GM12878 (cell line): Measurements from ENCODE around the gene ADGRB2. TPM values are rescaled to one million over a fixed set of nuclear protein-coding genes. Genes with fewer than 3 reads are reported as not detected.
A peak's percentile ranks its signal among the peaks of the same experiment; 100 is the strongest.

Source experiments
- ATAC-seq: fragments of 200-7000 bp; cut with Tn5 transposase; 3 replicates; pipeline ENCODE4 v1.9.1; 2020; ENCODE audit warnings: mild to moderate bottlenecking, moderate library complexity
- BruUV-seq: library from RNA; stranded (reverse); fragments of 400-500 nt; replicated peaks from 2 replicates; lab custom pipeline; 2021; lab: Mats Ljungman, UMichigan
- CTCF ChIA-PET: fragments of 300-600 bp; sonication (Branson Sonifier 250); formaldehyde crosslinking; extraction: SDS; loops from one replicate; lab custom pipeline; 2021; ENCODE audit warnings: inconsistent platforms; lab: Yijun Ruan, JAX
- POLR2A ChIA-PET: fragments of 350-600 bp; formaldehyde crosslinking; extraction: SDS; loops from one replicate; lab custom pipeline; 2021; ENCODE audit warnings: inconsistent platforms; lab: Charles Lee
- RAD21 ChIA-PET: fragments of 300-600 bp; sonication (Branson Sonifier 250); formaldehyde crosslinking; loops from one replicate; lab custom pipeline; 2023; ENCODE audit warnings: antibody characterized with exemption; ENCODE audit not compliant: unreplicated experiment; lab: Charles Lee
- SMC1A ChIA-PET: fragments of 300-600 bp; sonication (Branson Sonifier 250); formaldehyde crosslinking; loops from one replicate; lab custom pipeline; 2023; ENCODE audit not compliant: unreplicated experiment, uncharacterized antibody; lab: Charles Lee
- DNase-seq: peaks from one replicate; pipeline ENCODE4 v3.0.0-alpha.2; 2011; ENCODE audit warnings: low read depth, low spot score
- FAIRE-seq: peaks from 3 replicates; lab custom pipeline; 2011; peaks lifted over from hg19 to GRCh38; lab: Jason Lieb, UNC
- H2AFZ ChIP-seq: 2 replicates; pipeline ENCODE4 v1.6.0; 2011; ENCODE audit warnings: low read depth, low read length, control low read depth; ENCODE audit not compliant: control insufficient read depth
- H3K27ac ChIP-seq: 2 replicates; pipeline ENCODE4 v1.5.1; 2011; ENCODE audit warnings: control low read depth; ENCODE audit not compliant: control insufficient read depth, insufficient read depth
- H3K27me3 ChIP-seq, 2 experiments: replicated peaks in 1 of 2; 2 replicates each; pipeline versions ENCODE4 v1.6.0 to v1.6.1; 2011; ENCODE audit warnings: low read length in 1 of 2; ENCODE audit not compliant: control insufficient read depth in 2 of 2, insufficient read depth in 2 of 2
- H3K36me3 ChIP-seq, 2 experiments: 2 replicates each; pipeline ENCODE4 v1.5.1; 2011; ENCODE audit warnings: low read length in 1 of 2; ENCODE audit not compliant: control insufficient read depth in 2 of 2, insufficient read depth in 2 of 2
- H3K4me1 ChIP-seq: 2 replicates; pipeline ENCODE4 v1.6.1; 2011; ENCODE audit warnings: mild to moderate bottlenecking, low read length, moderate library complexity, mixed read lengths; ENCODE audit not compliant: control insufficient read depth, insufficient read depth
- H3K4me2 ChIP-seq: 2 replicates; pipeline ENCODE4 v1.6.0; 2011; ENCODE audit warnings: control low read depth; ENCODE audit not compliant: control insufficient read depth, insufficient read depth
- H3K4me3 ChIP-seq: fragments of 200-600 bp; sonication (generic); 2 replicates; pipeline ENCODE4 v1.5.1; 2016
- H3K79me2 ChIP-seq: 2 replicates; pipeline ENCODE4 v1.6.0; 2011; ENCODE audit warnings: low read length; ENCODE audit not compliant: control insufficient read depth, insufficient read depth
- H3K9ac ChIP-seq: 2 replicates; pipeline ENCODE4 v1.8.0; 2011; ENCODE audit warnings: low read length, control low read depth, mixed read lengths; ENCODE audit not compliant: control insufficient read depth, insufficient read depth
- H3K9me3 ChIP-seq: replicated peaks from 3 replicates; pipeline ENCODE4 v1.5.1; 2011; ENCODE audit warnings: mild to moderate bottlenecking, low read length; ENCODE audit not compliant: control insufficient read depth, insufficient read depth
- H4K20me1 ChIP-seq: 2 replicates; pipeline ENCODE4 v1.6.0; 2011; ENCODE audit not compliant: control insufficient read depth, insufficient read depth
- CHD1 ChIP-seq: IDR thresholded peaks from 2 replicates; pipeline ENCODE4 v1.6.1; 2012; ENCODE audit warnings: low read depth, low read length, improper control_type of control experiment
- FOXM1 ChIP-seq: IDR thresholded peaks from 2 replicates; pipeline ENCODE4 v1.6.1; 2012; ENCODE audit warnings: low read depth, mild to moderate bottlenecking, inconsistent platforms, low read length, moderate library complexity
- PAX8 ChIP-seq: fragments of 450-650 bp; IDR thresholded peaks from 2 replicates; pipeline ENCODE4 v1.6.1; 2017; ENCODE audit warnings: mild to moderate bottlenecking, moderate library complexity
- RAD21 ChIP-seq: IDR thresholded peaks from 2 replicates; pipeline ENCODE4 v1.6.1; 2011; ENCODE audit warnings: mild to moderate bottlenecking, low read depth, low read length, moderate library complexity; ENCODE audit not compliant: insufficient read depth
- SMC3 ChIP-seq: IDR thresholded peaks from 2 replicates; pipeline ENCODE4 v1.6.1; 2011; ENCODE audit warnings: low read length, improper control_type of control experiment, borderline replicate concordance
- STAT1 ChIP-seq: fragments of 450-650 bp; conservative IDR thresholded peaks from 2 replicates; pipeline ENCODE4 v1.6.1; 2014; ENCODE audit warnings: antibody characterized with exemption, mild to moderate bottlenecking
- STAT3 ChIP-seq: IDR thresholded peaks from 2 replicates; pipeline ENCODE4 v1.6.1; 2011; ENCODE audit warnings: low read depth, low read length, improper control_type of control experiment
- TCF3 ChIP-seq: IDR thresholded peaks from 2 replicates; pipeline ENCODE4 v1.6.1; 2012; ENCODE audit warnings: low read depth, mild to moderate bottlenecking, low read length, borderline replicate concordance; ENCODE audit not compliant: insufficient read depth
- YY1 ChIP-seq: IDR thresholded peaks from 2 replicates; pipeline ENCODE4 v1.6.1; 2011; ENCODE audit warnings: low read depth, mild to moderate bottlenecking, low read length
- WGBS: methylation state at CpG from one replicate; pipeline ENCODE4 v1.1.6; 2016; ENCODE audit warnings: low lambda C conversion rate; ENCODE audit not compliant: insufficient replicate concordance, insufficient coverage; ENCODE audit errors: missing lambda C conversion rate; 5-methylcytosine and 5-hydroxymethylcytosine counted together
- in situ Hi-C: fragments of 300-500 bp; cut with MboI; formaldehyde crosslinking; loops from 9 replicates; pipeline ENCODE4 v1.14.3; 2018; ENCODE audit warnings: mixed read lengths
- intact Hi-C: fragments of 100-400 bp; cut with micrococcal nuclease; formaldehyde crosslinking; loops from one replicate; pipeline ENCODE4 v1.14.2; 2022; ENCODE audit not compliant: unreplicated experiment
- polyA plus RNA-seq, 11 experiments: library from polyadenylated mRNA; depleted of rRNA in 4 of 11; unstranded in 6 of 11; stranded (reverse) in 5 of 11; fragments of >200 nt; fragmentation: Nextera tagmentation in 4 of 11; fragmentation: Illumina TruSeq in 1 of 11; extraction: Ambion mirVana in 4 of 11; extraction: Trizol in 1 of 11; gene quantifications; 1 replicate in 1 of 11; 2 replicates in 10 of 11; pipeline versions ENCODE4 v1.2.1 to v1.2.3, GENCODE V29; 2011 to 2016; ENCODE audit warnings: inconsistent platforms in 2 of 11, missing spikeins in 2 of 11, low read depth in 1 of 11
- total RNA-seq, 4 experiments: library from RNA; depleted of rRNA in 3 of 4; stranded (reverse); fragments of >200 nt in 3 of 4; fragmentation: Illumina TruSeq in 1 of 4; extraction: Trizol in 1 of 4; gene quantifications; 2 replicates each; pipeline versions ENCODE4 v1.2.1 to v1.2.3, GENCODE V29; 2013 to 2021
- TF ChIP-seq, protein P1 (sequence below), 3 experiments: IDR thresholded peaks in 2 of 3; conservative IDR thresholded peaks in 1 of 3; 2 replicates each; pipeline ENCODE4 v1.5.1; 2011; ENCODE audit warnings: low read depth in 3 of 3, low read length in 3 of 3, mild to moderate bottlenecking in 3 of 3, control low read depth in 2 of 3, moderate library complexity in 2 of 3, inconsistent platforms in 1 of 3, mixed read lengths in 1 of 3; ENCODE audit not compliant: control insufficient read depth in 2 of 3, insufficient read depth in 1 of 3; ENCODE audit errors: extremely low read depth in 1 of 3
- TF ChIP-seq, protein P2 (sequence below): fragments of 450-650 bp; IDR thresholded peaks from 2 replicates; pipeline ENCODE4 v1.6.1; 2014; ENCODE audit warnings: mild to moderate bottlenecking

ADGRB2 gene
- total and polyA plus RNA-seq, 10 of the 15 experiments (the other 5 are each of a cell fraction or from before 2014, with no cell fraction given), result 0.11 to 0.33 (median 0.18) TPM; not detected in 4

DNA sequence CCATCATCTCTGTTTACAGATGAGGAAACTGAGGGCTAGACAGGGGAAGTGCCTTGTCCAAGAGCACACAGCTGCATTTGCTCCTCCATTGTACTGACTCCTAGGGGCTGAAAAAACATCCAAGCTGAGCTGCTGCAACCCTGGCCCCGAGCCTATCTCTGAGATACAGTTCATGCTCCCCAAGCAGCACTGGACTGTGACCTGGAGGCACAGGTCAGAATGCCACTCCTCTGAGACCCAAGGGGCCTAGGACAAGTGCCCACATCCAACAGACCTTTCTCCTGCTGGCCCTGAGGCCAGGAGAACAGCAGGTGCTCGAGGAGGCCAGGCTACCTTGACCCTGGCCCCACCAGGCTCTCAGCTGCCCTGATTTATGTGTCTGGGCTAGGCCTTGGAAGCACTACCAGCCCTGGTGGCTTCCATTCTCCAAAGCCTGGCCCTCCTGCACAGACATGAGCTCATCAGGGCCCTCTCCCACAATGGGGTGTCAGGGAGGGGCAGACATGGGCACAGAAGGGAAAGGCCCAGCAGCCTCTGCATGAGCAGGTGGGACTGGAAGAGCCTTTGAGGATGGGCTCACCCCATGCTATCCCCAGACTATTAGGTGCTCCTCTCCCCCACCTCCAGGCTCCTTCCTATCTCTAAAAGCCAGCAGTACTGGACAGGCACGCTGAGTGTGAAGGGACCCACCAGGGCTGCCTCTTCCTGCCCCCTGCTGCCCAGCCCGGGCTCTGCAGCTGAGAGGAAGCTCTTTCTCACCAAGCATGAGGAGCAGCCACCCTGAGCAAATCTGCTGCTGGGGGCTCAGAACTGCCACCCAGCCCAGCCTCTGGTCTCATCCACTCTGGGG is 18.8 kb downstream of the ADGRB2 start:
- in situ Hi-C loops, result no loop called here
- H4K20me1 ChIP-seq, result no peaks in the 10 kb centered on the region
- TF ChIP-seq STAT3 (no peak), CHD1 (no peak), FOXM1 (no peak), PAX8 (no peak), YY1 (0 out of 2 replicates have a peak, but pooled peaks have one; percentile 27), STAT1 (no peak), SMC3 (peak; percentile 74), RAD21 (peak; percentile 71), TCF3 (no peak)
- TF ChIP-seq, protein P1, sequence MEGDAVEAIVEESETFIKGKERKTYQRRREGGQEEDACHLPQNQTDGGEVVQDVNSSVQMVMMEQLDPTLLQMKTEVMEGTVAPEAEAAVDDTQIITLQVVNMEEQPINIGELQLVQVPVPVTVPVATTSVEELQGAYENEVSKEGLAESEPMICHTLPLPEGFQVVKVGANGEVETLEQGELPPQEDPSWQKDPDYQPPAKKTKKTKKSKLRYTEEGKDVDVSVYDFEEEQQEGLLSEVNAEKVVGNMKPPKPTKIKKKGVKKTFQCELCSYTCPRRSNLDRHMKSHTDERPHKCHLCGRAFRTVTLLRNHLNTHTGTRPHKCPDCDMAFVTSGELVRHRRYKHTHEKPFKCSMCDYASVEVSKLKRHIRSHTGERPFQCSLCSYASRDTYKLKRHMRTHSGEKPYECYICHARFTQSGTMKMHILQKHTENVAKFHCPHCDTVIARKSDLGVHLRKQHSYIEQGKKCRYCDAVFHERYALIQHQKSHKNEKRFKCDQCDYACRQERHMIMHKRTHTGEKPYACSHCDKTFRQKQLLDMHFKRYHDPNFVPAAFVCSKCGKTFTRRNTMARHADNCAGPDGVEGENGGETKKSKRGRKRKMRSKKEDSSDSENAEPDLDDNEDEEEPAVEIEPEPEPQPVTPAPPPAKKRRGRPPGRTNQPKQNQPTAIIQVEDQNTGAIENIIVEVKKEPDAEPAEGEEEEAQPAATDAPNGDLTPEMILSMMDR (IDR thresholded peaks at IDR 0.05 in 2 of 3, conservative IDR thresholded peaks at IDR 0.05 in 1 of 3; ENCODE audit: control insufficient read depth in 2 of 3, extremely low read depth in 1 of 3, insufficient read depth in 1 of 3, low read depth in 3 of 3, low read length in 3 of 3), result peak; percentile 69 to 87 (median 81)
- TF ChIP-seq, protein P2, sequence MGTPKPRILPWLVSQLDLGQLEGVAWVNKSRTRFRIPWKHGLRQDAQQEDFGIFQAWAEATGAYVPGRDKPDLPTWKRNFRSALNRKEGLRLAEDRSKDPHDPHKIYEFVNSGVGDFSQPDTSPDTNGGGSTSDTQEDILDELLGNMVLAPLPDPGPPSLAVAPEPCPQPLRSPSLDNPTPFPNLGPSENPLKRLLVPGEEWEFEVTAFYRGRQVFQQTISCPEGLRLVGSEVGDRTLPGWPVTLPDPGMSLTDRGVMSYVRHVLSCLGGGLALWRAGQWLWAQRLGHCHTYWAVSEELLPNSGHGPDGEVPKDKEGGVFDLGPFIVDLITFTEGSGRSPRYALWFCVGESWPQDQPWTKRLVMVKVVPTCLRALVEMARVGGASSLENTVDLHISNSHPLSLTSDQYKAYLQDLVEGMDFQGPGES, result no peak
- TF ChIP-seq, all 136 proteins: peak for 4
- SMC1A ChIA-PET, result interaction anchor here (0.6 to 2.3 kb wide), 22 partner anchors 10 to 364 kb away, joined by 3 to 17 read pairs (median 4); no protein-coding TSS in a partner anchor
- WGBS, result 25% methylated on average over 4 of the region's 4 CpGs
- Histone ChIP-seq H3K9ac (no peak overlapping the region), H3K9me3 (no peaks in the 10 kb centered on the region), H3K4me2 (peak overlapping the region; percentile 68), H3K4me3 (no peak overlapping the region), H2AFZ (no peak overlapping the region), H3K27me3 (no peaks in the 10 kb centered on the region; a peak in 1 of 4 replicates), H3K4me1 (peaks cover 17% of the 10 kb centered on the region), H3K79me2 (no peaks in the 10 kb centered on the region), H3K36me3 (no peaks in the 10 kb centered on the region), H3K27ac (no peak overlapping the region)
- CTCF ChIA-PET, result interaction anchor here (0.6 to 3.8 kb wide), 40 partner anchors 11 to 561 kb away, joined by 3 to 70 read pairs (median 5); partner anchors contain the start of genes COL16A1, PEF1 and SNRNP40
- intact Hi-C loops, result loop anchor here (1.0 kb wide), 1 partner anchor 81 kb away; no protein-coding TSS in a partner anchor
- BruUV-seq, result no TSS peak
- peak; percentile 92 for ATAC-seq
- POLR2A ChIA-PET, result interaction anchor here (0.6 to 1.0 kb wide), 3 partner anchors 10 to 293 kb away, joined by 3 to 6 read pairs (median 3); no protein-coding TSS in a partner anchor
- FAIRE-seq, result peak; percentile 88
- DNase-seq, result no peak
- RAD21 ChIA-PET, result interaction anchor here (0.6 to 2.9 kb wide), 12 partner anchors 18 to 513 kb away, joined by 3 to 28 read pairs (median 4); partner anchors contain the start of gene COL16A1
